Measurements from ENCODE around the gene MNT. TPM values are rescaled to one million over a fixed set of nuclear protein-coding genes. Genes with fewer than 3 reads are reported as not detected.

MNT gene
- total RNA-seq, 1 experiment from 2014 or later = 0.68 TPM

DNA sequence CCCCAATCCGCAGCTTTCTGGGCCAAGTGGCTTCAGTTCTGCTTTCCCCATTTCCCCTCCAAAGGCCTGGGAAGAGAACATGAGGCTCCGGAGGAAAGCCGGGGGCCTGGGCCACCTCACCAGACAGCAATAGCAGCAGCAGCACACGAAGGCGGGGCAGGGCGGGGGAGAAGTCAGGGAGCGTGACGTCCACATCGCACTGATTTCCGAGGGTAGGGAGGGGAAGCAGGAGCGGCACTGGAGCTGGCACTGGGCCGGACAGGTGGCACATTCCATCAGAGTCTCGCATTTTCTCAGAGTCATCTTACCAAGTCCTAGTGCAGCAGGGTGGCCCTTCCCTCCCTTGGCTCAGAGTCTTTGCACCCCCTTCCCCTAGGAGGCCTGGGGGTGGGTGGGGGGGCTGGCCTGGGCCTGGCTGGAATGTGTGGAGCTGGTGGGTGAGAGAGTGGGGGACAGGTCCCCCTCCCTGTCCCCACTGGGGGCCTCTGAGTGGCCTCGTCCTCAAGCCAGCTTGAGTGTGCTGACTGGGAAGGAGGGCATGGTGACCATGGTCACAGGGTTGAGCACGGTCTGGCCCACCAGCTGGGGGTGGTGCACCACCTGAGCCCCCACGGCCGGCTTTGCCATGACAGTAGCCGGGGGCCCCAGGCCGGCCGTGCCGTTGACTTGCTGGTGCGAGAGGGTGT lies 14.3 kb downstream of the MNT start:
- in situ Hi-C loops (cut with HindIII; ENCODE audit: low pct_unique_long_range_greater_than_20kb, low sequenced_read_pairs) = no loop called here
- DNase-seq (ENCODE audit: low read depth) = peak; percentile 75

DNA sequence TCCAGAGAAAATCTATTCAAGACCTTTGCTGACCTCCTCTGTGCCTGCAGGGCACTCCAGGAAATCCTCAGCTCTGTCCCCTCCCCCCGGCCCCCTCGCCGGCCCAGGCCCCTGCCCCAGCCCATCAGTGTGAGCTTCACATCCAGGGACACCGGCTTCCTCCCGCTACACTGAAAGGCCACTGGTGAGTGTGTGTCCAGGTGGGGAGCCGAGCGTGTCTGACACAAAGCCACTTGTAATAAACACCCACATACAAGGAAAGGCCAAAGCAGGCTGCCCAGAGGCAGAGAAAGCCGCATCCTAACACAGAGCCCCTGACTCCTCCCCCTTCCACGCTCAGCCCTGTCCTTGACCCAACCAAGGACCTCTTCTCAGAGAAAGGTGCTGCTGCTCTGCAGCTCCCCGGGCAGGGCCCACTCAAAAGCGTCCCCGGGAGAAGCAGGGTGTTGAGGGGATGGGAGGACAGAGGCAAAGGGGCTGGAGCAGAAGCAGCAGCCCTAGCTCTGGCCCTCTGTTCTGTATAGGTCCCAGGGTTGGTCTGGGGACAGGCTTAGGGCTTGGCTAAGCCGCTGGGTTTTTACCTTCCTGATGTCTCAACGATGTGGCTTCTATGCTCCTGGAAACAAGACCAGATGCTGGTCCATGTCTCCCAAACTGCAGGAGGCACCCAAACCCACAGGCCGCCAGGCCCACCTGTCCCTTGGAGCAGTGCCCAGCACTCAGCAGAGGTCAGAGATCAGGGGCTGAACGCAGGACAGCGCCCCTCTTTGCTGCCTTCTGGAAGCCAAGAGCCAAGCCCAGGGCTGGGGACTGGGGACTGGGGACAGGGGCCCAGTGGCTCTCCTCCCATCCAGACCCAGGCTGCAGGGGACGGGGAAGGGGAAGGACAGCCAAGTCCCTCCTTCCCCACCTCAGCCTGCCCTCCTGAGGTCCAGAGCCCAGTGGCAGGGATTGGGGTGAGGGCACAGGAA lies 15.3 kb downstream of the MNT start:
- in situ Hi-C loops (cut with HindIII; ENCODE audit: low pct_unique_long_range_greater_than_20kb, low sequenced_read_pairs) = no loop called here
- no peak for DNase-seq (ENCODE audit: low read depth)

DNA sequence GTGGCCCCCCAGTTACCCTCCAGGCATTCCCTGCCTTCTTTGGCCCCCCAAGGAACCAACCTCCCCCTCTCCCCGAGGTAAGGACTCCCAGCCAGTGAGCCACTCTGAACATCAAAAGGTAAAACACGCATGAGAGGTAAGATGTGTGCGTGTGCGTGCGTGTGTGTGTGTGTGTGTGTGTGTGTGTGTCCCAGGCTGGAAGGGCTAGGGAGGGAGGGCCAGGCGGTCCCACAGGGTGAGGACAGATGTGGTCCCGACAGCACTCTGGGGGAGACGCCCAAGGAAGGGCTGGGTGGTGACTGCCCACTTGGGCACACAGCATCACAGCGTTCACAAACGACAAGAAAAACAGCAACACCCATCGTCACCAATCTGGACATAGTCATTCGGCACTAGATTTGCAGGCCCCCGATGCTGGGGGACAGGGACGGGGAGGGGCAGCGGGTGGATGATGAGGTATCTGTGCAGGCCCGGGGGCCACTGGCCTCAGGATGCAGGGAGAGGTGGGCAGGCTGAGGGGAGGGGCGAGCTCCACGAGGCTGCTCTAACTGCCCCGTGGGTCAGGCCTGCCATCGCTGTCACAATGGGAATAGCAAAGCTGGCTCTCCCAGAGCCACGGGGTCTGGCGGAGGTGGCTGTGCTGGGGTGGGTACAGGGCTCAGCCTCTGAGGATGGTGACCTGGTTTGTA lies 16.3 kb downstream of the MNT start:
- DNase-seq (ENCODE audit: low read depth) = no peak
- in situ Hi-C loops (cut with HindIII; ENCODE audit: low pct_unique_long_range_greater_than_20kb, low sequenced_read_pairs) = no loop called here

DNA sequence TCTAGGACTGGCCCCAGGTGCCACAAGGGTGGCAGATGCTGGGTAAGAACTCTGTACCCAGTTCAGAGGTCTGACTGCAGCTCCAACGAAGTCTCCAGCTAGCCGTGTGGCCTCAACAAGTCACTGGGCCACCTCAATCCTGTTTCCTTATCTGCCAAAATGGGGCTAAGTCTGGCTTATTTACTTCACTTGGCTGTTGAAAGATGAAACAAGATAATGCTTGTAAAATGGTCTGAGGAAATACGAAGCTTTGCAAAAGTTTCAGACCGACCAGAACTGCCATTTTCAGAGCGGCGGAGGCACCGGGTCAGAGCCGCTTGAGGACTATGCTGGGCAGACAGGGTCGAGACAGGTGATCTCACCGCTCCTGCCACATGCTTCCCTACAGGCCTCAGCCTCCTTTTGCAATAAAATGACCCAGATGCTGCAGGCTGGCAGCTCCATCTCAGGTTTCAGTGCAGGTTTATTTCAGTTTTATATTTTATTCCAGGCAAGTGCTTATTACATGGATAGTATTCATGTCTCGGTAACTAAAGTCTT lies 17.2 kb downstream of the MNT start:
- in situ Hi-C loops (cut with HindIII; ENCODE audit: low pct_unique_long_range_greater_than_20kb, low sequenced_read_pairs) = no loop called here
- no peak for DNase-seq (ENCODE audit: low read depth)

DNA sequence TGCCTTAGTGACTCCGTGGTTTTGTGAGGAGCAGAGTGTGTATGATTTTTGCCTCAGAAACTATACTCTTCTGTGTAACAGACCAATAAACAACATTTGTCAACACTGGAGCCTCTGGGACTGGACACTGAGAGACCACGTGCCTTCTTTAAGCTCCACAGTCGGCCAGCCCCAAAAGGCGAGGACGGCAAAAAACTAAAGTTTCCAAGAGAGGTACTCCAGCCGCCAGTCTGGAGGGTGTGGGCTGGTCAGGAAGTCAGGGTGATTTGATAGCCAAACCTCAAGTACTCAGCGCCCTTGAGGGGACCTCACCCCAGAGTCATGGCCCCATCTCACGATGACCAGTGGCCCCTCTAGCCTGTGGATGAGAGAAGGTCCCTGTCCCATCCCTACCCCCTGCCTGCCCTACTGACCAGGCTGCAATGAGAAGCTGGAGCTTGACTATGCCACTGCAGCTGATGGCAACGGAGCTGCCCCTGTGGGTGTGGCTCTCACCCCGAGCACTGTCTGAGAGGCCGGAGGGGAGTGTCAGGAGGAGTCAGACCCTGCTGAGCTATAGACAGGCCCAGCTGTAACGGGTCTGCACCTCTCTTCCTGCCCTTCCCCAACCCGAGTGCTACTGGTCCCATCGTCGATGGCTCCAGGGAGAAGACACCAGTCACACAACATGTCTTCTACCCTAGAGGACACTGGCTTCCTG lies 19.8 kb downstream of the MNT start:
- in situ Hi-C loops (cut with HindIII; ENCODE audit: low pct_unique_long_range_greater_than_20kb, low sequenced_read_pairs) = no loop called here
- no peak for DNase-seq (ENCODE audit: low read depth)

DNA sequence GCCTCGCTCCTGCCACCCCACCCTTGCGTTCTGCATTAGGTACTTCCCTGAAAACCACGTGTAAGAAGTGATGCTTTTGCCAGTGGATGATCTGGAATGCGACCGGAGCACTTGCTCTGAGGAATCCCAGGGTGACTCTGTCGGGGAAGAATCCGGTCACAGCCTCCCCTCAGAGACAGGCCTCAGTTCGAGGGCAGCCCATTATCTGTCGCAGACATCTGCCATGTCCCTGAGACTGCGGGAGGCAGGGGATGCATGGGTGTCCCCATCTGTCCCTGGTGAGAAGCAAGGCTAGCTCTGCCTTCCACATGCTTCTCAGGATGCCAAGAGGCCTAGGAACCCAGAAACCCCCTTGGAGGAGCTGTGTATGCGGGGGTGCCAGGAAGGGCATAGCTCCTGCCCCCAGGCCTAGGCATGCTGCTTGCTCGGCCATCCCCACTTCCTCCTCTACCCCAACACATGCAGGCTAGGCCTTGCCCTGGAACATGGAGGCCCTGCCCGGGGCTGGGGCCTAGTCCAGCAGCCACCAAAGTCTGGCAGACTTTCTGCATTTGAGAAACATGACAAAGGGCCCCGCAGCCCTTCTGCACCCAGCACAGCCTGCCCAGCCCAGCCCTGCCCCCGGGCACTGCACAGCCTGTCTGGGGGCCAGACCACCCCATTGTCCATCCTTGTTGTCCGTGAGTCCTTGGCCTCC lies 20.5 kb downstream of the MNT start:
- no peak for DNase-seq (ENCODE audit: low read depth)
- in situ Hi-C loops (cut with HindIII; ENCODE audit: low pct_unique_long_range_greater_than_20kb, low sequenced_read_pairs) = no loop called here

DNA sequence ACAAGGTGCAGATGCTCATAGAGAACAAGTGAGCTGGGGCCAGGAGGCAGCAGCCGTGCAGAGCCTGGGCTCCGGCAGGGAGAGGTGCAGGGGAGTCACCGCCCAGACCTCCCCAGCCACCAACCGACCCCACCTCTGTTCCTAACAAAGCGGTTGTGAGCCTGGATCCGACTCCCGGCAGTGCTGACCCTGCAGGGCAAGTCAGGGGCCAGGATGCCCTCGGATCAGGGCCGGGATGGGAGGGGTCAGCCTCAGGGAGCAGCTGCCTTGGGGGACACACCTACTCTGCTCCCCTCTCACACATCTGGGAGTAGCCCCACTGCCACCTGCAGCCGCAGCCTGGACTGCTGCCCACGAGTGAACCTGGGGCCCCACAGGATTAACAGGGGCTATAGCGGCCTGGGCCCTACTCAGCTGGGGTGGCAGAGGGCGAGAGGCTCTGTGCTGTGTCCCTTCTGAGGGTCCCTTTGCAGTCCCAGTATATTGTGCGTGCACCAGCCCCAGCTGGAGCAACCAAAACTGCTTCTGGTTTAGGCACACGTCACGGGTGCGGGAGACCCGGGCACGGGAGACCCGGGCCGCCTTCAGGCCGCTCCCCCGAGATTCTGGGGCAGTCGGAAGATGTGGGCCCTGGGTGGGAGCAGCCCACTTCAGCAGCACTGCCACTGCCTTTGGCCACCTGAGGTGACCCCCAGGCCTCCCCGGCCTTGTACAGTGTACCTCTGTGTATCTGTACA lies 21.2 kb downstream of the MNT start:
- no peak for DNase-seq (ENCODE audit: low read depth)
- in situ Hi-C loops (cut with HindIII; ENCODE audit: low pct_unique_long_range_greater_than_20kb, low sequenced_read_pairs) = no loop called here

DNA sequence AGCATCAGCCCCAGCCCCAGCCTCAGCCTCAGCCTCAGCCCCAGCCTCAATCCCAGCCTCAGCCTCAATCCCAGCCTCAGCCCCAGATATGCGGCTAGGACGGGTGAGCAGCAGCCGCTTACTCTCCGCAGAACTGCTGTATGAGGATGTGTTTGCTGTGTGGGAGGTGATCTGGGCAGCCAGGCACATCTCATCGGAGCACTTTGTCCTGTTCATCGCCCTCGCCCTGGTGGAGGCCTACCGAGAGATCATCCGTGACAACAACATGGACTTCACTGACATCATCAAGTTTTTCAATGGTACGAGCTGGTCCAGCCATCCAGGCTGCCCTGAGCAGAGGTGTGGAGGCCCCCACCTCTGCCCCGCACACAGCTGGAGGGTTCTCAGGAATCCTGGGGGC lies 22.0 kb downstream of the MNT start:
- in situ Hi-C loops (cut with HindIII; ENCODE audit: low pct_unique_long_range_greater_than_20kb, low sequenced_read_pairs) = no loop called here
- DNase-seq (ENCODE audit: low read depth) = no peak

DNA sequence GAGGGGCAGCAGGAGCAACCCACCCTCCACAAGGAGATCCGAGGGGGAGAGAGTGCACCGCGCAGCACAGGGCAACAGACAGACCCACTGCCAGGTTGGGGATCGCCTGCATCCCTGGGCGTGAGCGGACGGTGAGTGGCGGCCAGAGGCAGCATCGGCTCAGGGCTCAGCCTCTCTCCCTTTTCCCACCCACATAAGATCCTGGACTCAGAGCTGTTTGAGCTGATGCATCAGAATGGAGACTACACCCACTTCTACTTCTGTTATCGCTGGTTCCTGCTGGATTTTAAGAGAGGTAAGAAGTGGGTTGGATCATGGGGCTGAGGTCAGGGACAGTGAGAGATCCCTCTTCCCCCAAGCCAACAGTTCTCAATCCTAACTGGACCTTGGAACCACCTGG lies 23.2 kb downstream of the MNT start:
- in situ Hi-C loops (cut with HindIII; ENCODE audit: low pct_unique_long_range_greater_than_20kb, low sequenced_read_pairs) = no loop called here
- DNase-seq (ENCODE audit: low read depth) = no peak

DNA sequence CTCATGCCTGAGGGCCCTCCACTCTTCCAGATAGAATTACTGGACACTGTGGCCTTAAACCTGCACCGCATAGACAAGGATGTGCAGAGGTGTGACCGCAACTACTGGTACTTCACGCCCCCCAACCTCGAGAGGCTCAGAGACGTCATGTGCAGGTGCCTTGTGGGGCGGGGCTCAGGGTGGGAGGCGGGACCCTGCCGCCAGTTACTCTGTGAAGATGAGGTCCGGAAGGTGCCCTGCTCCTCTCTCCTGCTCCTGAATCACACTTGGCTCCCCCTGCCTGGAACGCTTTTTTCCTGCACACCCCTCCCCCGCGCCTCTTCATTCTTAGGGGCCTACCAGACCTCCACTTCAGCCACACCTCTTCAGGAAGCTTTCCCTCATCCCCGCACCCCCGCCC lies 24.8 kb downstream of the MNT start:
- in situ Hi-C loops (cut with HindIII; ENCODE audit: low pct_unique_long_range_greater_than_20kb, low sequenced_read_pairs) = no loop called here
- DNase-seq (ENCODE audit: low read depth) = no peak

DNA sequence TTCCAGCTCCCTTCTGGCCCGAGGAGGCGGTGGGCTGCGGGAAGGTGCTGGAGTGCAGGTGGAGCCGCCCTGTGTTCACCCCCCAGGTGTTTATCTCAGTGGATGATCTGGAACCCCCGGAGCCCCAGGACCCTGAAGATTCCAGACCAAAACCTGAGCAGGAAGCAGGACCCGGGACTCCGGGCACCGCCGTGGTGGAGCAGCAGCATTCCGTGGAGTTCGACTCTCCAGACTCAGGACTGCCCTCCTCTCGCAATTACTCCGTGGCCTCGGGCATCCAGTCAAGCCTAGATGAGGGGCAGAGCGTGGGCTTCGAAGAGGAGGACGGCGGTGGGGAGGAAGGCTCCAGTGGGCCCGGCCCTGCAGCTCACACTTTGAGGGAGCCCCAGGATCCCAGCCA lies 25.5 kb downstream of the MNT start:
- DNase-seq (ENCODE audit: low read depth) = no peak
- in situ Hi-C loops (cut with HindIII; ENCODE audit: low pct_unique_long_range_greater_than_20kb, low sequenced_read_pairs) = no loop called here

DNA sequence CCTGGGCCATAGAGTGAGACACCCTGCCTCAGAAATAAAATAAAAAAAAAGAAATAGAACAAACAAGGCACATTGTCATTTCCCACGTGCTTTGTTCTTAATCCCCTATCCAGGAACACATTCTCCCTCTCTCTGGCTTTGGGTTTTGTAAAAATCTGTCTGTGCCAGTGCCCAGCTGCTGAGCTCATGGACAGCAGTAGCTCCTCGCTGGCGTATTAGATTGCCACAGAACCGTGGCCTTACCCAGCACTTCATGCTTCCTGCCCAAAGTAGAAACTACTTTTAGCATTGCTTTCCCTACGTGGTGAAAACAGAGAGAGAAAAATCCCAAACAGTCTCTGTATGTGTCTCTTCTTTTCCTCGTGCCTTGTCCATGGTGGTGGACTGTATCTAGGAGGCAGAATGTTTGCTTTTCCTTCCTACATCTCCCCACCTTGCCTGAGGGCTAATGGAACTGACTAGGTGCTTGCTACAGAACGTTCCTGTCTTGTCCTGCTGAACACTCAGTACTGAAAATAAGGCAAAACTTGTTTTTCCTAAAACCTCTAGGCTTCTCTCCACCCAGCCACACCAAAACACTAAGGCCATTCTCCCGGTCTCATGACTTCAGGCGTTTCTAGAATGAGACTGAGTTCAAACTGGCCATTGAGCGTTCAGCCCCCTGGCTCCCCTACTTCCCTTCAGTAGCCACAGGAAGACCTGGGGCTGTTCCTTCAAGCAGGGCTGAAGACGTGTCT lies 26.1 kb downstream of the MNT start:
- in situ Hi-C loops (cut with HindIII; ENCODE audit: low pct_unique_long_range_greater_than_20kb, low sequenced_read_pairs) = no loop called here

DNA sequence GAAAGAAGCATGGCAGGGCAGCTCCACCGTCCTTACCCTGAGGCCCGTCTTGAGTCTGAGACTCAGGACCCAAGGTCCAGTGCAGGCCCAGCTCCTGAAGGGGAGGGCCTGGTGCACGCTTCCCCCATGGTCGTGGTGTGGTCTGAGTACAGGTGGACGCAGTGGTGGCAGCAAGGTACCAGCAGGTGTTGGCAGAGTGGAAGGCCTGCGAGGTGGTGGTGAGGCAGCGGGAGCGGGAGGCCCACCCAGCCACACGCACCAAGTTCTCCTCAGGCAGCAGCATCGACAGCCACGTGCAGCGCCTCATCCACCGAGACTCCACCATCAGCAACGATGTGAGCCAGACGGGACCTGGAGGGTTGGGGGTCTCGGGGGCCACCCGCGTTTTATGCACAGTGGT lies 27.7 kb downstream of the MNT start:
- in situ Hi-C loops (cut with HindIII; ENCODE audit: low pct_unique_long_range_greater_than_20kb, low sequenced_read_pairs) = no loop called here
- no peak for DNase-seq (ENCODE audit: low read depth)

More for the DNA sequence above, 26.1 kb downstream of the MNT start:
- no peak for DNase-seq (ENCODE audit: low read depth)

DNA sequence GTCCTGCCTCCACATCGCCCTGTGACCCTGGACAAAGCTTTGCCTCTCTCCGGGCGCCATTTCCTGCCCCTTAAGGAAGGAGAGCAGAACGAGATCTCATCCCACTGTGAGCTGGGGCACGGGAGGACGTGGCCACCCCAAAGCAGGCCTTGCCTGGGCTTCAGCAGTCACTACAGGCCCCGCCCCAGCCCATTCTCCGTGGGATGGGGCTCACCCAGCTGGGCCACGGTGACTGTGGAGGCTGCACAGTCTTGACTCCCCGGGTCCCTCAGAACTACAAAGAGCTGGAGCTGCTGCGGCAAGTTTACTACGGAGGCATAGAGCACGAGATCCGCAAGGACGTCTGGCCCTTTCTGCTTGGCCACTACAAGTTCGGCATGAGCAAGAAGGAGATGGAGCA lies 28.2 kb downstream of the MNT start:
- in situ Hi-C loops (cut with HindIII; ENCODE audit: low pct_unique_long_range_greater_than_20kb, low sequenced_read_pairs) = no loop called here
- DNase-seq (ENCODE audit: low read depth) = no peak

DNA sequence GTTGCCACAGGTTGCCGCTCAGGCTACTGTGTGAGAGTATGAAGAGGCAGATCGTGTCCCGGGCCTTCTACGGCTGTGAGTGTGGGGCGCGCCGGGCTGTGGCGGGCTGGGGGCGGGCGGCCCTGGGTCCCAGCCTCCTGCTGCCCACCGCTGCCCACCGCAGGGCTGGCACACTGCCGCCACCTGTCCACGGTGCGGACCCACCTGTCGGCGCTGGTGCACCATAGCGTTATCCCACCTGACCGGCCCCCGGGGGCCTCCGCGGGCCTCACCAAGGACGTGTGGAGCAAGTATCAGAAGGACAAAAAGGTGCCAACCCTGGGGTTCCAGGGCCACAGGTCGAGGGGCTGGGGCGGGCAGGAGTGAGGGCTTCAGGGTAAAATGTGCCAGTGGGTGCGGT lies 28.7 kb downstream of the MNT start:
- DNase-seq (ENCODE audit: low read depth) = no peak

More for the DNA sequence above, 28.7 kb downstream of the MNT start:
- in situ Hi-C loops (cut with HindIII; ENCODE audit: low pct_unique_long_range_greater_than_20kb, low sequenced_read_pairs) = no loop called here

All from Caki2 (cell line).